Measurements from ENCODE around the gene ACSBG1.

The ACSBG1 gene

GRCh38 chr15:78232951-78233350 lies 1.4 kb downstream of the ACSBG1 start:
- TF ChIP-seq, protein P1, sequence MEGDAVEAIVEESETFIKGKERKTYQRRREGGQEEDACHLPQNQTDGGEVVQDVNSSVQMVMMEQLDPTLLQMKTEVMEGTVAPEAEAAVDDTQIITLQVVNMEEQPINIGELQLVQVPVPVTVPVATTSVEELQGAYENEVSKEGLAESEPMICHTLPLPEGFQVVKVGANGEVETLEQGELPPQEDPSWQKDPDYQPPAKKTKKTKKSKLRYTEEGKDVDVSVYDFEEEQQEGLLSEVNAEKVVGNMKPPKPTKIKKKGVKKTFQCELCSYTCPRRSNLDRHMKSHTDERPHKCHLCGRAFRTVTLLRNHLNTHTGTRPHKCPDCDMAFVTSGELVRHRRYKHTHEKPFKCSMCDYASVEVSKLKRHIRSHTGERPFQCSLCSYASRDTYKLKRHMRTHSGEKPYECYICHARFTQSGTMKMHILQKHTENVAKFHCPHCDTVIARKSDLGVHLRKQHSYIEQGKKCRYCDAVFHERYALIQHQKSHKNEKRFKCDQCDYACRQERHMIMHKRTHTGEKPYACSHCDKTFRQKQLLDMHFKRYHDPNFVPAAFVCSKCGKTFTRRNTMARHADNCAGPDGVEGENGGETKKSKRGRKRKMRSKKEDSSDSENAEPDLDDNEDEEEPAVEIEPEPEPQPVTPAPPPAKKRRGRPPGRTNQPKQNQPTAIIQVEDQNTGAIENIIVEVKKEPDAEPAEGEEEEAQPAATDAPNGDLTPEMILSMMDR (conservative IDR thresholded peaks at IDR 0.05; ENCODE audit: low read depth, low read length): no peak
- no peak for DNase-seq (ENCODE audit: low read depth)
- H3K4me3 ChIP-seq (ENCODE audit: low read depth, low read length): no peak overlapping the region

- no peak overlapping the region for H3K4me3 ChIP-seq (ENCODE audit: low read depth, low read length)
- no peak for DNase-seq (ENCODE audit: low read depth)
- TF ChIP-seq, protein P1 (conservative IDR thresholded peaks at IDR 0.05; ENCODE audit: low read depth, low read length): no peak
Measured at GRCh38 chr15:78229431-78230406, 4.6 kb downstream of the ACSBG1 start.

GRCh38 chr15:78228356-78228996 lies 5.9 kb downstream of the ACSBG1 start:
- H3K4me3 ChIP-seq (ENCODE audit: low read depth, low read length): no peak overlapping the region
- DNase-seq (ENCODE audit: low read depth): no peak
- TF ChIP-seq, protein P1 (conservative IDR thresholded peaks at IDR 0.05; ENCODE audit: low read depth, low read length): no peak

DNA sequence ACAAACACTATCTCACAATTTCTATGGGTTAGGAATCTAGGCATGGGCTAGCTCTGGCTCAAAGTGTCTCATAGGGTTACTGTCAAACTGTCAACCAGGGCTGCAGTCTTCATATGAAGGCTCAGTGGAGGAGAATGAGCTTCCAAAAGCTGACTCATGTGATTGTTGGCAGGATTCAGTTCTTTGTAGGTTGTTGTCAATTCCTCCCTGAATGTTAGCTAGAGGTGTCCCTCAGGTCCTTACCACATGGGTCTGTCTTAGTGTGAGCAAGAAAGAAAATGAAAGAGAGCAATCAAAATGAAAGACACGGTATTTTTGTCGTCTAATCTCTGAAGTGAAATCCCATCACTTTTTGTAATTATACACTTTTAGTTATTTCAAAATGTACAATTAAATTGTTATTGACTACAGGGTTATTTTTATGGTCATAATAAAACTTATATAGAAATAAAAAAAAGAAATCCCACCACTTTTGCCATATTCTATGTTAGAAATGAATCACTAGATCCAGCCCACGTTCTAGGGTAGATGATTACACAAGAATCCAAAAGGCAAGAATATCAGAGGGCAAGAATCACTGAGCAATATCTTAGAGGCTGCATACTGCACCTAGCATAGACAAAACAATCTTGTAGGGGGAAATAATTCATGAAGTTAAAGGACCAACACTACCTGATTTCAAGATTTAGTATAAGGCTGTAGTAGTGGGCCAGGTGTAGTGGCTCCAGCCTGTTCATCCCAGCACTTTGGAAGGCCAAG lies 8.4 kb downstream of the ACSBG1 start:
- no peak overlapping the region for H3K4me3 ChIP-seq (ENCODE audit: low read depth, low read length)
- TF ChIP-seq, protein P1 (conservative IDR thresholded peaks at IDR 0.05; ENCODE audit: low read depth, low read length): no peak
- peak; percentile 22 for DNase-seq (ENCODE audit: low read depth)

DNA sequence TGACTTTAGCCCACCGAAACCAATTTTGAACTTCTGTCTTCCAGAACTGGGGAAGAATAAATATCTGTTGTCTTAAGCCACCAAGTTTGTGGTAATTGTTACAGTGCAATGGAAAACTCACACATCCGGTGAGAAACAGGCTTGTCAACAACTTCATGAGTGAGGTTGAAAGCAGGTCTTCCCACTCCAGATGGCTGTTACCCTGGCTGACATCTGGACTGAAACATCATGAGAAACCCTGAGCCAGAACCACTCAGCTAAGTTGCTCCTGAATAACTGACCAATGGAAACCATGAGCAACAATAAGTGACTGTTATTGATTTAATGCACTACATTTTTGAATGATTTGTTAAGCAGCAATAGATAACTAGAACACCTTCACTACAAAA lies 10.3 kb downstream of the ACSBG1 start:
- TF ChIP-seq, protein P1 (conservative IDR thresholded peaks at IDR 0.05; ENCODE audit: low read depth, low read length): no peak
- no peak overlapping the region for H3K4me3 ChIP-seq (ENCODE audit: low read depth, low read length)
- peak; percentile 32 for DNase-seq (ENCODE audit: low read depth)

- H3K4me3 ChIP-seq (ENCODE audit: low read depth, low read length): no peak overlapping the region
- TF ChIP-seq, protein P1 (conservative IDR thresholded peaks at IDR 0.05; ENCODE audit: low read depth, low read length): no peak
- DNase-seq (ENCODE audit: low read depth): peak; percentile 42
Measured at GRCh38 chr15:78223396-78224022, 10.9 kb downstream of the ACSBG1 start.
